Jurkat, Clone E6-1 (cell line): Measurements from ENCODE around the gene PAX2.

Experiments
- DNase-seq: peaks from one replicate; pipeline ENCODE4 v3.0.0-alpha.2; 2011; ENCODE audit warnings: low read depth, low spot score
- H3K4me3 ChIP-seq: 2 replicates; pipeline ENCODE4 v1.5.1; 2011; ENCODE audit warnings: mild to moderate bottlenecking, low read length, control low read depth, moderate library complexity

Gene PAX2

DNA sequence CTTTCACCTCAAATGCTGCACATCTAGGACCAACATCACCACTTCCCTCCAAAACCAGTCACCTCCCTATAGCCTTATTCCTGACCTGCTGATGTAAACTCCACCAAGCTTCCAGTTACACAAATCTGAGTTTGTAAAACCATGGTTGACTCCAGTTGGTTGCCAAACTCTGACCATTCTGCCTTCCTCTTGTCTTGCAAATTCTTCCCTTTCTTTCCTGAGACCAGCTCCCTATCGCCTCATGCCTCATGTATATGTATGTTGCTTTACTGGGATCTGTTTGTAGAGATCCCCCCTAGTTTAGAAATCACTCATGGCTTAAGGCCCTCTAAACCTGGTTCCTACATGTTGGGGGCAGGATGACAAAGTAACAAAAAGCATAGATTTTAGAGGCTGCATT is 31.3 kb downstream of the PAX2 start:
- no peak for DNase-seq
- no peak overlapping the region for H3K4me3 ChIP-seq

- DNase-seq = no peak
These were observed 33.9 kb downstream of the PAX2 start for GRCh38 chr10:100779329-100779728.

GRCh38 chr10:100780324-100780723 is 34.9 kb downstream of the PAX2 start:
- DNase-seq = no peak
- H3K4me3 ChIP-seq = no peak overlapping the region

More at GRCh38 chr10:100779329-100779728, 33.9 kb downstream of the PAX2 start:
- no peak overlapping the region for H3K4me3 ChIP-seq

- no peak overlapping the region for H3K4me3 ChIP-seq
- DNase-seq = no peak
These were observed 35.8 kb downstream of the PAX2 start for GRCh38 chr10:100781145-100781665.

- DNase-seq = no peak
These were observed 37.3 kb downstream of the PAX2 start for GRCh38 chr10:100782461-100783244.

GRCh38 chr10:100784126-100784525 is 38.7 kb downstream of the PAX2 start:
- DNase-seq = no peak

More at GRCh38 chr10:100782461-100783244, 37.3 kb downstream of the PAX2 start:
- no peak overlapping the region for H3K4me3 ChIP-seq

GRCh38 chr10:100786591-100786990 is 41.2 kb downstream of the PAX2 start:
- H3K4me3 ChIP-seq = no peak overlapping the region
- no peak for DNase-seq

More at GRCh38 chr10:100784126-100784525, 38.7 kb downstream of the PAX2 start:
- H3K4me3 ChIP-seq = no peak overlapping the region

DNA sequence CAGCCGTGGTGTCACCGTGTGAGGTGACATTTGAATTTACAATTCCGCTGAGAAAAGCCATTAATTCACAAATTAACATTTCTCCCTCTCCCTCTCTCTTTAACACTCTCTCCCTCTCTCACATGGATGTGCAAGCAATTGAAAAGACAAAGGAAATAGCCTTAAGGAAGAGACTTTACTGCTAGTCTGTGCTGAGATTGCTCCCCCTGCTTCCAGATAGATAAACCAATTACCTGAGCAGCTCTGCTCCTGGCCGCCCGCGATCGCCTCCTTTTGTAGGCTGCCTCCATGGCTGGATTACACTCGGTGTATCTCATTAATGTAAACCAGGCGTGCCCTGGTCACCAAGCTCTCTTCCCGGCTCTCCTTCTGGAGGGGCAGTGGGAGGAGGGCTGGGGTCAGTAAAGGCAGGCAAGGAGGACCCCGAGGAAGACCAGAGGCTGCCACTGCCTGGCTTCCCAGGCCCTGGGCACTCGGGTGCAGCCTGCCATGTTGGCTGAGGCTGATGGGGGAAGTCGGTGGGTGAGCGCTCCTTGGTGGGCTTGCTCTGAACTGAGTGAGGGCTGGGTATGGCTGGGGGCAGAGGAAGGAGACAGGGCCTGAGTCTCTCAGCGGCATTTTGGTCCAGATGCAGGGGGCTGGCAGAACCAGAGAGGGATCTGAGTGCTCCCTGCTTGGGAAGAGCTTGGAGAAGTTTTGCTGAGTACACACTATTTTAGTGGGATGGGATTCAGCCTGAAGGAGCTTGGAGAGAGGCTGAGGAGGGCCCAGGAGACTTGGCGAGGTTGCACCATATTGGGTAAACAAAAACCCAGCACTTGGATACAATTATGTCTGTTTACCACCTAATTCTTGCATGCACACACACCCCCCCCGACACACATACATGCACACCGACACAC is 42.9 kb downstream of the PAX2 start:
- no peak overlapping the region for H3K4me3 ChIP-seq
- DNase-seq = no peak

- no peak for DNase-seq
- H3K4me3 ChIP-seq = no peak overlapping the region
These were observed 45.4 kb downstream of the PAX2 start for GRCh38 chr10:100790761-100791208.

- DNase-seq = no peak
- no peak overlapping the region for H3K4me3 ChIP-seq
These were observed 46.1 kb downstream of the PAX2 start for GRCh38 chr10:100791369-100792058.

GRCh38 chr10:100792574-100792973 is 47.2 kb downstream of the PAX2 start:
- H3K4me3 ChIP-seq = no peak overlapping the region
- DNase-seq = no peak

DNA sequence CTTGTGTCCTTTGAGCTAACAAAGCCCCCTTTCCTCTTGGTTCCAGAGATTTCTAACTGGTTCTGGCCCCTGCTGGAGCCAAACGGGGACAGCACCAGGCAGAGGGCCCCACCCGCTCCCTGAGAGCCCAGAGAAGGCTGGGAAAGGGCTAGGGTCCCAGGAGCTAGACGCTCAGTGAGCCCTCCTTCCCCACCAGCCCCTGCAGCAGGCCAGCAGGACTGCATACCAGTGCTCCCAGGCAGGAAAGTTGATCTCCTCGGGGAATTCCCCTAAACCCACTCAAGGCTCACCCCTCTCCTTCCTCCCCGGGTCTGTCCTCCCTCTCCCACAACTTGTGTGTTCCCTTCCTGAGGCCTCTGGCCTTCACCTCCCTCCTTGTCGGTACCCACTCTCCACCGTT is 47.7 kb downstream of the PAX2 start:
- no peak for DNase-seq
- no peak overlapping the region for H3K4me3 ChIP-seq

- no peak overlapping the region for H3K4me3 ChIP-seq
- DNase-seq = no peak
These were observed 54.5 kb downstream of the PAX2 start for GRCh38 chr10:100799881-100800280.

DNA sequence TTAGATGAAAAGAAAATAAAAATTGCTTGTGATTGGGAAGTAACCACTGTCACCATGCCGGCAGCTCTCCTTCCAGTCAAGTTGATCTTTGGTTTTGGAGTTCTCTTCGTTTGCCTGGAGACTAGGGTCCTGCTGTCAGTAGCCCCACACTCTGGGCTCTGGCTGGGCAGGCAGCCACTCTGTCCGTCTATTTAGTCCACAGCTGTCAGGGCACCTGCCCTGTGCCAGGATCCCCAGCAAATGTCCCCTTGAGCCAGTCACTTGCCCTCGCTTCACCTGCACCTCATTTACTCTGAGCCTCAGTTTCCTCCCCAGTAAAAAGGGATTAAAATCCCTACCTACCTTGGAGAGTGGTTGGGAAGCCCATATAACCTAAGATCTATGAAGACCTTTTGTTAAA is 55.5 kb downstream of the PAX2 start:
- H3K4me3 ChIP-seq = no peak overlapping the region
- DNase-seq = no peak

- no peak for DNase-seq
These were observed 56.8 kb downstream of the PAX2 start for GRCh38 chr10:100802196-100802595.

DNA sequence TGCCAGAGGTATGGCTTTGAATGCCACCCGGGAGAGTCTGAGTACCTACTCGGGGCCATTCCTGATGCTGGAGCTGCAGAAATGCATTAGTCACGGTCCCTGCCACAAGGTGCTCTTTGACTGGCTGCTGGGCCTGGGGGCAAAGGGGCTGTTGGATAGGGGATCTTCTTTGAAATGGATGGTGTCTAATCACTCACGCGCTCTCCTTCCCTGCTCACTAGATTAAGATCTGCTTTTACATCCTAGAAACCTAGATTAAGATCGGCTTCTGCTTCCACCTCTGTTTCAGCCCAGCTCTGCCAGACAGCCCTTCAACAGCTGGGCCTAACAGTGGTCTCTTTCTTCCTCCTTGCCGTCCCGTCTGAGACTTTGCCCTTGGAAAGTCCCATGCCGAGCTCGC is 57.2 kb downstream of the PAX2 start:
- no peak for DNase-seq
- no peak overlapping the region for H3K4me3 ChIP-seq

More at GRCh38 chr10:100802196-100802595, 56.8 kb downstream of the PAX2 start:
- no peak overlapping the region for H3K4me3 ChIP-seq

GRCh38 chr10:100803492-100803891 is 58.1 kb downstream of the PAX2 start:
- no peak for DNase-seq
- H3K4me3 ChIP-seq = no peak overlapping the region

DNA sequence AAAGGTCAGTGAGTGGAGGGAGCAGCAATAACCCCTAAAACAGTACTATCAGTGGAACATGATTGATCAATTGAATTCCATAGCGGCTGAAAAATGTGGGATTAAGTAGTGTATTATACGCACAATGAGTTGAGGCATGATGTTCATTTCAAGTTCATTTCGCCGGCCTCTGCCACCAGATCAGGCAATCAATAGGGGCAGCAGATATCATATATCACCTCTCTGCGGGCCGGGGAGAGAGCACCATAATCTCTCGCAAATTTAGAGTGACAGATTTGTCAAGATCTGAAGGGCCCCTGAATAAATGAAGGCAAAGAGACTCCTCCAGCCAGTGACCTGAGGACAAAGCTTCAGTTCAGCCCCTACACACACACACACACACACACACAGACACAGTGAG is 58.5 kb downstream of the PAX2 start:
- H3K4me3 ChIP-seq = no peak overlapping the region
- DNase-seq = no peak
